Measurements from ENCODE around the gene NEDD4. TPM values are rescaled to one million over a fixed set of nuclear protein-coding genes. Genes with fewer than 3 reads are reported as not detected.

Gene NEDD4
- total and polyA plus RNA-seq, 10 of the 15 experiments (the other 5 are each of a cell fraction or from before 2014, with no cell fraction given) = 1.3 to 7.7 (median 4.4) TPM

DNA sequence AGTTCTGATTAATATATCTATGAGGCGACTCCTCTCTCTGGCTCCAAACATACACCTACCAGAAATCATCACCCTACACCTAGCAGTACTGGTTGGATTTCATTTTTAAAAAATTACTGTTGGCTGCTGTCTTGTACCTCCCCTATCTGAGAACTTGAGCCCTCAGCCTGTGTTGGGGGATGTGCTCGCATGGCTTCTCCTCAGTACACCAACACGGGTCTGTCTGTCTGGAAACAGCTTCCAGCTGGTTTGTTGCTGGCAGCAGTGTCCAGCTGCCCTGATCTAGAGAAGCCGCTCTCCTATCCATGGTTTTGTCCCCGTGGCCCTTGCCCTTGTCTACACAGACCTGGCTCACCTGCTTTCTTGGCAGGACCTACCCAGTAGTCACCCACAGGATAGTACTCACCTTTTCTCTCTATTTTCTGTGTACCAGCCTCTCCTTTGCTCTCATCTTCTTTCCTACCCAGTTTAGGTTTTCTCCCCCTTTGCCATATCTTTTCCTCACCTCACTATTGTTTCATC is 43.2 kb upstream of the NEDD4 start:
- Histone ChIP-seq H3K27ac (ENCODE audit: control insufficient read depth, insufficient read depth) (no peak overlapping the region), H3K4me3 (no peak overlapping the region), H3K27me3 (replicated peaks in 1 of 2; ENCODE audit: control insufficient read depth in 2 of 2, insufficient read depth in 2 of 2, low read length in 1 of 2) (no peaks in the 10 kb centered on the region), H3K36me3 (ENCODE audit: control insufficient read depth in 2 of 2, insufficient read depth in 2 of 2, low read length in 1 of 2) (no peaks in the 10 kb centered on the region), H3K9me3 (replicated peaks; ENCODE audit: control insufficient read depth, insufficient read depth, low read length) (no peaks in the 10 kb centered on the region; the same call in 1 of the 3 replicates), H3K4me2 (ENCODE audit: control insufficient read depth, insufficient read depth) (no peak overlapping the region), H3K4me1 (ENCODE audit: control insufficient read depth, insufficient read depth, low read length) (no peaks in the 10 kb centered on the region), H2AFZ (ENCODE audit: control insufficient read depth, low read depth, low read length) (no peak overlapping the region), H3K9ac (ENCODE audit: control insufficient read depth, insufficient read depth, low read length) (no peak overlapping the region), H3K79me2 (ENCODE audit: control insufficient read depth, insufficient read depth, low read length) (no peaks in the 10 kb centered on the region), H4K20me1 (ENCODE audit: control insufficient read depth, insufficient read depth) (no peaks in the 10 kb centered on the region)
- RAD21 ChIA-PET (ENCODE audit: unreplicated experiment) = no interaction called here
- SMC1A ChIA-PET (ENCODE audit: uncharacterized antibody, unreplicated experiment) = no interaction called here
- POLR2A ChIA-PET = no interaction called here
- no peak for ATAC-seq
- intact Hi-C loops (cut with micrococcal nuclease; ENCODE audit: unreplicated experiment) = no loop called here
- no peak for FAIRE-seq
- 77% methylated on average over 5 of the region's 5 CpGs for WGBS (ENCODE audit: insufficient coverage, insufficient replicate concordance, low lambda C conversion rate, missing lambda C conversion rate)
- in situ Hi-C loops (cut with MboI) = no loop called here
- CTCF ChIA-PET = interaction anchor here (1.6 kb wide), 1 partner anchor 18 kb away, joined by 3 read pairs; no protein-coding TSS in a partner anchor
- BruUV-seq (replicated peaks) = no TSS peak
- TF ChIP-seq, protein P1, sequence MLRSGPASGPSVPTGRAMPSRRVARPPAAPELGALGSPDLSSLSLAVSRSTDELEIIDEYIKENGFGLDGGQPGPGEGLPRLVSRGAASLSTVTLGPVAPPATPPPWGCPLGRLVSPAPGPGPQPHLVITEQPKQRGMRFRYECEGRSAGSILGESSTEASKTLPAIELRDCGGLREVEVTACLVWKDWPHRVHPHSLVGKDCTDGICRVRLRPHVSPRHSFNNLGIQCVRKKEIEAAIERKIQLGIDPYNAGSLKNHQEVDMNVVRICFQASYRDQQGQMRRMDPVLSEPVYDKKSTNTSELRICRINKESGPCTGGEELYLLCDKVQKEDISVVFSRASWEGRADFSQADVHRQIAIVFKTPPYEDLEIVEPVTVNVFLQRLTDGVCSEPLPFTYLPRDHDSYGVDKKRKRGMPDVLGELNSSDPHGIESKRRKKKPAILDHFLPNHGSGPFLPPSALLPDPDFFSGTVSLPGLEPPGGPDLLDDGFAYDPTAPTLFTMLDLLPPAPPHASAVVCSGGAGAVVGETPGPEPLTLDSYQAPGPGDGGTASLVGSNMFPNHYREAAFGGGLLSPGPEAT (IDR thresholded peaks at IDR 0.05; ENCODE audit: low read depth) = no peak
- TF ChIP-seq HCFC1 (IDR thresholded peaks at IDR 0.05; ENCODE audit: low read length) (no peak), SREBF2 (IDR thresholded peaks at IDR 0.05; ENCODE audit: low read length) (no peak)
- DNase-seq (ENCODE audit: low read depth, low spot score) = no peak

DNA sequence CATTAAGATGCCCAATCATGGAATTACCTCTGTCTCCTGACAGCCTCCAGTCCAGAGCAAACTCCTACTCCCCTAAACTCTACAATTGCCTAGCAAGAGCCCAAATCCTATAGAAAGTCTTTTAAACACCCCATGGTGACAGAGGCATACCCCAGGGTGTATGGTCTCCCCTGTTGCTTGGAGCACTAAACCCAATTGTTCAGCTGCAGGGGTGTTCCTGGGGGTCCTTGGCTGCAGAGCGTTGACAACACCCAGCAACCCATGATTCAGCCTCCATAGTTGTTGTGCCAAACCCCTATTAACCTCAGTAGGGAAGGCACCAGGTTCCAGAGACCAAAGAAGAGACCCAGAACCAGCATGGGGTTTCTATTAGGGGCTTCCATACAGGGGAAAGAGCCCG is 41.8 kb upstream of the NEDD4 start:
- intact Hi-C loops (cut with micrococcal nuclease; ENCODE audit: unreplicated experiment) = no loop called here
- ATAC-seq = no peak
- H3K27me3 ChIP-seq (replicated peaks in 1 of 2; ENCODE audit: control insufficient read depth in 2 of 2, insufficient read depth in 2 of 2, low read length in 1 of 2) = no peaks in the 10 kb centered on the region
- TF ChIP-seq MYB (IDR thresholded peaks at IDR 0.05; ENCODE audit: borderline replicate concordance, low read depth, low read length) (no peak), BHLHE40 (IDR thresholded peaks at IDR 0.05; ENCODE audit: borderline replicate concordance in 1 of 2, low read depth in 2 of 2, low read length in 1 of 2) (no peak), YY1 (IDR thresholded peaks at IDR 0.05; ENCODE audit: low read depth, low read length) (no peak), SMAD5 (IDR thresholded peaks at IDR 0.05; ENCODE audit: low read depth) (no peak), GABPA (IDR thresholded peaks at IDR 0.05; ENCODE audit: low read depth) (no peak), HDGF (IDR thresholded peaks at IDR 0.05) (no peak), RAD21 (IDR thresholded peaks at IDR 0.05; ENCODE audit: insufficient read depth, low read depth, low read length) (no peak)
- TF ChIP-seq, protein P2, sequence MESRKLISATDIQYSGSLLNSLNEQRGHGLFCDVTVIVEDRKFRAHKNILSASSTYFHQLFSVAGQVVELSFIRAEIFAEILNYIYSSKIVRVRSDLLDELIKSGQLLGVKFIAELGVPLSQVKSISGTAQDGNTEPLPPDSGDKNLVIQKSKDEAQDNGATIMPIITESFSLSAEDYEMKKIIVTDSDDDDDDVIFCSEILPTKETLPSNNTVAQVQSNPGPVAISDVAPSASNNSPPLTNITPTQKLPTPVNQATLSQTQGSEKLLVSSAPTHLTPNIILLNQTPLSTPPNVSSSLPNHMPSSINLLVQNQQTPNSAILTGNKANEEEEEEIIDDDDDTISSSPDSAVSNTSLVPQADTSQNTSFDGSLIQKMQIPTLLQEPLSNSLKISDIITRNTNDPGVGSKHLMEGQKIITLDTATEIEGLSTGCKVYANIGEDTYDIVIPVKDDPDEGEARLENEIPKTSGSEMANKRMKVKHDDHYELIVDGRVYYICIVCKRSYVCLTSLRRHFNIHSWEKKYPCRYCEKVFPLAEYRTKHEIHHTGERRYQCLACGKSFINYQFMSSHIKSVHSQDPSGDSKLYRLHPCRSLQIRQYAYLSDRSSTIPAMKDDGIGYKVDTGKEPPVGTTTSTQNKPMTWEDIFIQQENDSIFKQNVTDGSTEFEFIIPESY (IDR thresholded peaks at IDR 0.05) = no peak
- TF ChIP-seq, protein P3, sequence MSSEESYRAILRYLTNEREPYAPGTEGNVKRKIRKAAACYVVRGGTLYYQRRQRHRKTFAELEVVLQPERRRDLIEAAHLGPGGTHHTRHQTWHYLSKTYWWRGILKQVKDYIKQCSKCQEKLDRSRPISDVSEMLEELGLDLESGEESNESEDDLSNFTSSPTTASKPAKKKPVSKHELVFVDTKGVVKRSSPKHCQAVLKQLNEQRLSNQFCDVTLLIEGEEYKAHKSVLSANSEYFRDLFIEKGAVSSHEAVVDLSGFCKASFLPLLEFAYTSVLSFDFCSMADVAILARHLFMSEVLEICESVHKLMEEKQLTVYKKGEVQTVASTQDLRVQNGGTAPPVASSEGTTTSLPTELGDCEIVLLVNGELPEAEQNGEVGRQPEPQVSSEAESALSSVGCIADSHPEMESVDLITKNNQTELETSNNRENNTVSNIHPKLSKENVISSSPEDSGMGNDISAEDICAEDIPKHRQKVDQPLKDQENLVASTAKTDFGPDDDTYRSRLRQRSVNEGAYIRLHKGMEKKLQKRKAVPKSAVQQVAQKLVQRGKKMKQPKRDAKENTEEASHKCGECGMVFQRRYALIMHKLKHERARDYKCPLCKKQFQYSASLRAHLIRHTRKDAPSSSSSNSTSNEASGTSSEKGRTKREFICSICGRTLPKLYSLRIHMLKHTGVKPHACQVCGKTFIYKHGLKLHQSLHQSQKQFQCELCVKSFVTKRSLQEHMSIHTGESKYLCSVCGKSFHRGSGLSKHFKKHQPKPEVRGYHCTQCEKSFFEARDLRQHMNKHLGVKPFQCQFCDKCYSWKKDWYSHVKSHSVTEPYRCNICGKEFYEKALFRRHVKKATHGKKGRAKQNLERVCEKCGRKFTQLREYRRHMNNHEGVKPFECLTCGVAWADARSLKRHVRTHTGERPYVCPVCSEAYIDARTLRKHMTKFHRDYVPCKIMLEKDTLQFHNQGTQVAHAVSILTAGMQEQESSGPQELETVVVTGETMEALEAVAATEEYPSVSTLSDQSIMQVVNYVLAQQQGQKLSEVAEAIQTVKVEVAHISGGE (CRISPR knock-in tag; IDR thresholded peaks at IDR 0.05) = no peak

More for the DNA sequence above, 41.8 kb upstream of the NEDD4 start:
- no TSS peak for BruUV-seq (replicated peaks)
- H3K79me2 ChIP-seq (ENCODE audit: control insufficient read depth, insufficient read depth, low read length) = no peaks in the 10 kb centered on the region
- FAIRE-seq (no peak), DNase-seq (ENCODE audit: low read depth, low spot score) (no peak)
- no peaks in the 10 kb centered on the region for H4K20me1 ChIP-seq (ENCODE audit: control insufficient read depth, insufficient read depth)
- H3K4me3 ChIP-seq = no peak overlapping the region
- 55% methylated on average over 2 of the region's 2 CpGs for WGBS (ENCODE audit: insufficient coverage, insufficient replicate concordance, low lambda C conversion rate, missing lambda C conversion rate)
- H3K4me2 ChIP-seq (ENCODE audit: control insufficient read depth, insufficient read depth) = no peak overlapping the region
- no peaks in the 10 kb centered on the region for H3K4me1 ChIP-seq (ENCODE audit: control insufficient read depth, insufficient read depth, low read length)
- H2AFZ ChIP-seq (ENCODE audit: control insufficient read depth, low read depth, low read length) = no peak overlapping the region
- no peak overlapping the region for H3K27ac ChIP-seq (ENCODE audit: control insufficient read depth, insufficient read depth)
- POLR2A ChIA-PET = no interaction called here
- H3K9me3 ChIP-seq (replicated peaks; ENCODE audit: control insufficient read depth, insufficient read depth, low read length) = no peaks in the 10 kb centered on the region; the same call in 1 of the 3 replicates
- no peaks in the 10 kb centered on the region for H3K36me3 ChIP-seq (ENCODE audit: control insufficient read depth in 2 of 2, insufficient read depth in 2 of 2, low read length in 1 of 2)
- RAD21 ChIA-PET (ENCODE audit: unreplicated experiment) = no interaction called here
- CTCF ChIA-PET = no interaction called here
- SMC1A ChIA-PET (ENCODE audit: uncharacterized antibody, unreplicated experiment) = no interaction called here
- H3K9ac ChIP-seq (ENCODE audit: control insufficient read depth, insufficient read depth, low read length) = no peak overlapping the region
- in situ Hi-C loops (cut with MboI) = no loop called here

Data from GM12878 (cell line).